LNCaP clone FGC (cell line): Measurements from ENCODE around the gene MMP26.

Source experiments
- DNase-seq: peaks from one replicate; pipeline ENCODE4 v3.0.0-alpha.2; 2011; ENCODE audit warnings: low read depth
- H3K4me3 ChIP-seq: 2 replicates; pipeline ENCODE4 v1.5.1; 2011; ENCODE audit warnings: mild to moderate bottlenecking, low read depth, low read length, control low read depth
- TF ChIP-seq, protein P1 (sequence below): IDR thresholded peaks from 2 replicates; pipeline ENCODE4 v1.5.1; 2012; ENCODE audit warnings: mild to moderate bottlenecking; ENCODE audit not compliant: control insufficient read depth, insufficient read depth; ENCODE audit errors: extremely low read depth

MMP26 gene

DNA sequence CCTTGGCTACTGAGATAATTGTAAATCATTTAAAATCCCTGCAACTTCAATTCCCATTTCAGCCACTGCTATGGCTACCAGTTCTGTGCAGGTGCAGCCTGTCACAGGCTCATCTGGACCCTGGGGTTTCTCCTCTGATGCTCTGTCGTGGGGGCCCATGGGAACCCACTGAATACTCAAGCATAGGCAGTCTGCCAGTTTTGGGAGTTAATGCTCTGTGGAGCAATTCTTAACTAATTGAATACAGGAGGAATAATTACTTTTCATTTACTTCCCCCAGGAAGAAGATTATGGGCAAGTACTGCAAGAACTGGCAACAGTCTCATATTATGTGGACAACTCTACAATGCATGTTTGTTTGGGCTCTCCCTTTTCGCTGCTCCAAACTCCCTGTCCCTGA lies 32.8 kb upstream of the MMP26 start:
- TF ChIP-seq, protein P1, sequence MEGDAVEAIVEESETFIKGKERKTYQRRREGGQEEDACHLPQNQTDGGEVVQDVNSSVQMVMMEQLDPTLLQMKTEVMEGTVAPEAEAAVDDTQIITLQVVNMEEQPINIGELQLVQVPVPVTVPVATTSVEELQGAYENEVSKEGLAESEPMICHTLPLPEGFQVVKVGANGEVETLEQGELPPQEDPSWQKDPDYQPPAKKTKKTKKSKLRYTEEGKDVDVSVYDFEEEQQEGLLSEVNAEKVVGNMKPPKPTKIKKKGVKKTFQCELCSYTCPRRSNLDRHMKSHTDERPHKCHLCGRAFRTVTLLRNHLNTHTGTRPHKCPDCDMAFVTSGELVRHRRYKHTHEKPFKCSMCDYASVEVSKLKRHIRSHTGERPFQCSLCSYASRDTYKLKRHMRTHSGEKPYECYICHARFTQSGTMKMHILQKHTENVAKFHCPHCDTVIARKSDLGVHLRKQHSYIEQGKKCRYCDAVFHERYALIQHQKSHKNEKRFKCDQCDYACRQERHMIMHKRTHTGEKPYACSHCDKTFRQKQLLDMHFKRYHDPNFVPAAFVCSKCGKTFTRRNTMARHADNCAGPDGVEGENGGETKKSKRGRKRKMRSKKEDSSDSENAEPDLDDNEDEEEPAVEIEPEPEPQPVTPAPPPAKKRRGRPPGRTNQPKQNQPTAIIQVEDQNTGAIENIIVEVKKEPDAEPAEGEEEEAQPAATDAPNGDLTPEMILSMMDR = no peak
- no peak for DNase-seq
- H3K4me3 ChIP-seq = no peak overlapping the region

DNA sequence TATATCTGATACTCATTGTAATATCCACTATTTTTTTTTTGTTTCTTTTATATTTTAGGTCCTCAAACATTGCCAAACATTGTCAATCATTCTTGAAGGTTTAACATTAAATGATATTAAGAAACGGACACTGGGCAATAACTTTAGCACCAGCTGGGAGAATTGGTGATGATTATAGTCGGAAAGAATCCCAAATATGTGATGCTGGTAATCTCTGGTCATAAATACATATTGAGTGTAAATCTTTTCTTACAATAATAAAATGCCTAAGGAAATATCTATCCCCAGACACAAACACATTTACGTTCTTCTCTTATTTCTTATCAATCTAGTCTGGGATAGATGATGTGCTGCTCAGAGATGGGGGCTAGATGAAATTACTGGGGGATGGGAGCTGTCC lies 32.1 kb upstream of the MMP26 start:
- H3K4me3 ChIP-seq = no peak overlapping the region
- no peak for DNase-seq
- TF ChIP-seq, protein P1 = no peak

DNA sequence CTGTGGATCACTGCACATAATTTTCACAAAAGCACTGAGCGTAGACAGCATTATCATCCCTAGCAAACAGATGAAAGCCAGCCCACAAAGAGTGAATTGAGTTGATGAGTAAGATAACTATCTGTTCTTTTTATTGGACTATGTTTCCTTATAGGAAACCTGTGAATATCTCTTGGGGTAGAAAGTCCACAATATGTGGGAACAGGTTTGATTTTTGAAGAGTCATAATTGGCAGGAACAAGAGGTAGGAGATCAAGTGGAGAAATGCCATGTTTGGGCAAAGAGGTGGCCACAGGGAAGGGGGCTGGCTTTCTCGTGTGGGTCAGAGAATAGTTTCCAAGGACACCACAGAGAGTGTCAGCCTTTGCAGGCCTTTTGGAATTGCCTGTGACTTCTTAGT lies 30.8 kb upstream of the MMP26 start:
- H3K4me3 ChIP-seq = no peak overlapping the region
- peak; percentile 95 for DNase-seq
- TF ChIP-seq, protein P1 = no peak

DNA sequence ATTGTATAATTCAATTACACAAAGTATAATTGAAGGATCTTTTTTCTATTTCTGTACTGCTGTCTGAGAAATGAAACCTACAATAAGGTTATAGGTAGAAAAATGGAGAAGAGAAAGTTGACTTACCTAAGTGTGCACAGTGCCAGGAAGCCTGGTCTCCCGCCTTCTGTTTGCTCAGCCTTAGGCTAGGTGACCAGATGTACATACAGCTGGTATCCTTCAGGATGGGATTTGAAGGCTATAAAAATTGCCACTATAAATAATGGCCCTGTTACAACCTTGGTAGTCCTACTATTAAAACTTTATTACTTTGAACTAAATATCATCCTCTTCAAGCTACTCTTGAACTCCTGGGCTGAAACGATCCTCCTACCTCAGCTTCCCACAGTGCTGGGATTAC lies 26.6 kb upstream of the MMP26 start:
- H3K4me3 ChIP-seq = no peak overlapping the region
- TF ChIP-seq, protein P1 = no peak
- peak; percentile 99 for DNase-seq

DNA sequence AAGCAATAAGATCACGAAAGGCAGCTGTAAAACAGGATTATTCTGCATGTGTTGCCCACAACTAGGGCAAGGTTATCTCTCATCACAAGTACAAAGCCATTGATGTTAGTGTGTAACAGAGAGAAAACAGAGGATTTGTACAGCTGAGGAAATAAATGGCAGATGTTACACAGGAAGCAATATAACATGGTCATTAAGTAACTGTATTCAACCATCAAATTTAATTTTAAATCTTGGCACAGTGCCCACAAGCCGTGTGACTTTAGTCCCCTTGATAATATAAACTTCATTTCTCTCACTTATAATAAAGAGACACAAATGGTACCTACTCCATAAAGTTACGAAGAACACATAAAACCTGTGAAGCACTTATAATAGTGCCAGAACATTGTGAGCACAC lies 24.2 kb upstream of the MMP26 start:
- DNase-seq = no peak
- H3K4me3 ChIP-seq = no peak overlapping the region
- TF ChIP-seq, protein P1 = no peak

DNA sequence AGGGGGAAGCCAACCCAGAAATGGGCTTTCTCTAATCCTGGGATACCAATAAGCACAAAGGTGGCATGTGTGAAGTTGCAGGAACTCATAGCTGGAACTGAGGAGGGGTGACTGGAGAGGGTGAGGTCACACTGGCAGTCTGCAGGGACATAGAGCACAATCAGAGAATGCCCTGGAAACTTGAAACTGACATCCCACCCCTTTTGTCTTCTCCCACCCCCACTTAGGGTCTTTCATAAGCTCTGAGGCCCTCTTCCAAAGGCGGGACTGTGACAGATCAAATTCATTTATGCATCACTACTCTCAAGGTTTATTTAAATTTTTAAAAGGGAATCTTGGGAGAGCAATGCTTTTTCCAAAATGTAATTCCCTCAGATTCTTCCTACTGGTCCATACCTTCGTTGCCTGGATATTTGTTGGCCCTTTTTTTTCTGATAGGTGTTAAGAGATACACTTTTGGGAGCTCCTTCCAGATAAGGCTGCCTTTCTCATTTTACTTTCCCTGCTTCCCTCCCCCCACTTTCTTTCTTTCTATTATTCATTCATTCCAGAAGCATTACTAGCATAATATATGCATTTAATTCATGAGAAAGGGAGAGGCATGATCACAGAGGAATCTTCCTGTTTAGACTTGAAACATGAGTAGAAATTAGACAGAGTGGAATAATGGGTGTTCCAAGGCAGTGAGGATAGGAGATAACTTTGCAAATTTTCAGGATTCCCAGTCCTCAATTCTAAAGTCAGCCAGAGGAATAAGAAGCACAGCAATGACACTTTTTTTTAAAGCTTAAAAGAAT lies 21.8 kb upstream of the MMP26 start:
- no peak overlapping the region for H3K4me3 ChIP-seq
- TF ChIP-seq, protein P1 = no peak
- no peak for DNase-seq

DNA sequence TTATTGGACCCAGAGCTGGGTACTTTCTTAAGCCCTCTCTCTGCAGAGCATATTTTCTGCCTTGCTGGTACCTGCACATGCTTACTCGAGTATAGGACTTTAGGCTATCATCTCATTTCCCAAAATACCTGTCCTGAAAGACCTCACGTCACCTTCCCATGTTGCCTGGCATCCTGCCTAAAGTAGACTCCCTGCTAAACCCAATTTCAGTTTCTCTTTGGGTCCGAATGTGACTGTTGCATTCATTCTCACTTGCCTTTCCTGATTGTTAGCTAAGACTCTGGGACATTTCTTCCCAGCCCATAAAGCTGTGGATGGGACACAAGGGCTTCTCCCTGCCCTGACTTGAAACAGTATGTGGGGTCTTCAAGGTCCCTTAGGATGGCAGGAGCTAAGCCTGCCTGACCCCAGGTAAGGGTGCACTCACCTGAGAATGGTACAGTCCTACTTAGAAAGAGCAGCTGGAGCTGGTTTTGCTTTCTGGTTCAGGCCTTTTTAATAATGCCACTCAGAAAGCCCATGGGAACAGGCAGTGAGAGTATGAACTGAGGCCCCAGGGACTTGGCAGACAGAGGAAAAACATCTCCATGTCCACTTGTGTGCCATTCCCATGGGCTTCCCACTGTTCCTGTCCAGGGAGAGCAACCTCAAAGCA lies 19.8 kb upstream of the MMP26 start:
- H3K4me3 ChIP-seq = no peak overlapping the region
- DNase-seq = no peak
- TF ChIP-seq, protein P1 = no peak
